ENCODE measurements around the gene KCNMB2. TPM values are rescaled to one million over a fixed set of nuclear protein-coding genes. Genes with fewer than 3 reads are reported as not detected.

The KCNMB2 gene
- total RNA-seq, 1 donor from 2014 or later: not detected

- intact Hi-C loops (cut with DNase I): no loop called here
Observed at GRCh38 chr3:178785961-178786360, 249.7 kb downstream of the KCNMB2 start.

GRCh38 chr3:178787960-178788359 is 251.7 kb downstream of the KCNMB2 start:
- H3K4me1 ChIP-seq: no peaks in the 10 kb centered on the region
- H3K36me3 ChIP-seq: no peaks in the 10 kb centered on the region
- H3K9me3 ChIP-seq: peaks cover 0 to 12% of the 10 kb centered on the region in 2 donors
- no peak for DNase-seq (ENCODE audit: low spot score in 2 of 2)
- H3K4me3 ChIP-seq: no peak overlapping the region
- intact Hi-C loops (cut with DNase I): no loop called here
- H3K27me3 ChIP-seq: no peaks in the 10 kb centered on the region
- no peak for TF ChIP-seq CTCF (IDR thresholded peaks at IDR 0.05)
- no peak overlapping the region for H3K27ac ChIP-seq

More at GRCh38 chr3:178785961-178786360, 249.7 kb downstream of the KCNMB2 start:
- peaks cover 0 to 8% of the 10 kb centered on the region in 2 donors for H3K9me3 ChIP-seq
- no peak for DNase-seq (ENCODE audit: low spot score in 2 of 2)
- H3K27ac ChIP-seq: no peak overlapping the region
- H3K36me3 ChIP-seq: no peaks in the 10 kb centered on the region
- no peak overlapping the region for H3K4me3 ChIP-seq
- no peaks in the 10 kb centered on the region for H3K4me1 ChIP-seq
- TF ChIP-seq CTCF (IDR thresholded peaks at IDR 0.05): no peak
- no peaks in the 10 kb centered on the region for H3K27me3 ChIP-seq

- Histone ChIP-seq H3K36me3 (no peaks in the 10 kb centered on the region), H3K4me1 (no peaks in the 10 kb centered on the region), H3K4me3 (no peak overlapping the region), H3K27ac (no peak overlapping the region), H3K9me3 (peaks cover 0 to 12% of the 10 kb centered on the region in 2 donors), H3K27me3 (no peaks in the 10 kb centered on the region)
- no peak for TF ChIP-seq CTCF (IDR thresholded peaks at IDR 0.05)
- intact Hi-C loops (cut with DNase I): no loop called here
- no peak for DNase-seq (ENCODE audit: low spot score in 2 of 2)
Observed at GRCh38 chr3:178794711-178795110, 258.5 kb downstream of the KCNMB2 start.

GRCh38 chr3:178795349-178795748 is 259.1 kb downstream of the KCNMB2 start:
- DNase-seq (ENCODE audit: low spot score in 2 of 2): no peak
- Histone ChIP-seq H3K36me3 (no peaks in the 10 kb centered on the region), H3K27me3 (no peaks in the 10 kb centered on the region), H3K4me1 (no peaks in the 10 kb centered on the region), H3K27ac (no peak overlapping the region), H3K4me3 (no peak overlapping the region), H3K9me3 (peaks cover 0 to 10% of the 10 kb centered on the region in 2 donors)
- intact Hi-C loops (cut with DNase I): no loop called here
- no peak for TF ChIP-seq CTCF (IDR thresholded peaks at IDR 0.05)

- no peak for TF ChIP-seq CTCF (IDR thresholded peaks at IDR 0.05)
- Histone ChIP-seq H3K27ac (no peak overlapping the region), H3K27me3 (no peaks in the 10 kb centered on the region), H3K9me3 (no peaks in the 10 kb centered on the region), H3K36me3 (no peaks in the 10 kb centered on the region), H3K4me3 (no peak overlapping the region), H3K4me1 (peaks cover 0 to 2% of the 10 kb centered on the region in 2 donors)
- DNase-seq (ENCODE audit: low spot score in 2 of 2): no peak
- intact Hi-C loops (cut with DNase I): no loop called here
Observed at GRCh38 chr3:178802259-178802658, 266.0 kb downstream of the KCNMB2 start.

Data from ascending aorta (tissue), 2 donors.